Astrocyte (in vitro differentiated cells and primary cell): ENCODE measurements around the gene AWAT2. TPM values are rescaled to one million over a fixed set of nuclear protein-coding genes. Genes with fewer than 3 reads are reported as not detected.
A peak's percentile ranks its signal among the peaks of the same experiment; 100 is the strongest.

Source experiments
- DNase-seq: peaks from one replicate; pipeline ENCODE4 v3.0.0-alpha.2; 2010; ENCODE audit warnings: low read depth
- FAIRE-seq: peaks from 2 replicates; lab custom pipeline; 2011; peaks lifted over from hg19 to GRCh38; lab: Jason Lieb, UNC
- H2AFZ ChIP-seq: 2 replicates; pipeline ENCODE4 v1.6.0; 2012; ENCODE audit warnings: low read depth, low read length, inconsistent platforms
- H3K27ac ChIP-seq: 2 replicates; pipeline ENCODE4 v1.5.1; 2011; ENCODE audit warnings: low read depth, low read length, inconsistent platforms
- H3K27me3 ChIP-seq: 2 replicates; pipeline ENCODE4 v1.6.0; 2011; ENCODE audit warnings: low read length, inconsistent platforms; ENCODE audit not compliant: insufficient read depth
- H3K36me3 ChIP-seq: 2 replicates; pipeline ENCODE4 v1.5.1; 2011; ENCODE audit warnings: low read length, inconsistent platforms; ENCODE audit not compliant: insufficient read depth
- H3K4me1 ChIP-seq: 2 replicates; pipeline ENCODE4 v1.5.1; 2011; ENCODE audit warnings: low read length, inconsistent platforms; ENCODE audit not compliant: insufficient read depth
- H3K4me2 ChIP-seq: 2 replicates; pipeline ENCODE4 v1.6.0; 2012; ENCODE audit warnings: low read length, inconsistent platforms
- H3K4me3 ChIP-seq: 2 replicates; pipeline ENCODE4 v1.5.1; 2011; ENCODE audit warnings: low read depth, mild to moderate bottlenecking, low read length, inconsistent platforms; ENCODE audit not compliant: insufficient read depth
- H3K79me2 ChIP-seq: 2 replicates; pipeline ENCODE4 v1.6.0; 2012; ENCODE audit warnings: mild to moderate bottlenecking, low read length, inconsistent platforms; ENCODE audit not compliant: insufficient read depth
- H3K9ac ChIP-seq: 2 replicates; pipeline ENCODE4 v1.6.0; 2012; ENCODE audit warnings: mild to moderate bottlenecking, low read length, inconsistent platforms
- H3K9me3 ChIP-seq: 2 replicates; pipeline ENCODE4 v1.5.1; 2012; ENCODE audit warnings: low read depth, mild to moderate bottlenecking, low read length, inconsistent platforms; ENCODE audit not compliant: insufficient read depth
- H4K20me1 ChIP-seq: 2 replicates; pipeline ENCODE4 v1.6.0; 2012; ENCODE audit warnings: low read length, inconsistent platforms; ENCODE audit not compliant: insufficient read depth
- H3K27ac Mint-ChIP-seq: one replicate; pipeline ENCODE4 v1.8.0; 2021; ENCODE audit warnings: mild to moderate bottlenecking, mixed read lengths; ENCODE audit not compliant: unreplicated experiment
- H3K27me3 Mint-ChIP-seq: one replicate; pipeline ENCODE4 v1.8.0; 2021; ENCODE audit warnings: low read depth, mixed read lengths; ENCODE audit not compliant: unreplicated experiment
- H3K36me3 Mint-ChIP-seq: one replicate; pipeline ENCODE4 v1.8.0; 2021; ENCODE audit warnings: low read depth, mixed read lengths; ENCODE audit not compliant: unreplicated experiment
- H3K4me1 Mint-ChIP-seq: one replicate; pipeline ENCODE4 v1.8.0; 2021; ENCODE audit warnings: low read depth, mixed read lengths; ENCODE audit not compliant: unreplicated experiment
- H3K4me3 Mint-ChIP-seq: one replicate; pipeline ENCODE4 v1.8.0; 2021; ENCODE audit warnings: mild to moderate bottlenecking, moderate library complexity, mixed read lengths; ENCODE audit not compliant: unreplicated experiment
- H3K9me3 Mint-ChIP-seq: one replicate; pipeline ENCODE4 v1.8.0; 2021; ENCODE audit warnings: mild to moderate bottlenecking, mixed read lengths; ENCODE audit not compliant: unreplicated experiment
- EZH2 ChIP-seq: IDR thresholded peaks from 2 replicates; pipeline ENCODE4 v1.6.1; 2012; ENCODE audit warnings: mild to moderate bottlenecking, low read length, inconsistent platforms; ENCODE audit not compliant: insufficient read depth
- total RNA-seq: library from RNA; stranded (reverse); gene quantifications from 2 replicates; pipeline ENCODE4 v1.2.1, GENCODE V29; 2021
- TF ChIP-seq, protein P1 (sequence below): IDR thresholded peaks from 2 replicates; pipeline ENCODE4 v1.5.1; 2011; ENCODE audit warnings: low read depth, mild to moderate bottlenecking, inconsistent platforms, low read length, moderate library complexity; ENCODE audit not compliant: insufficient read depth

AWAT2 gene
- total RNA-seq, 1 donor from 2014 or later, result not detected

DNA sequence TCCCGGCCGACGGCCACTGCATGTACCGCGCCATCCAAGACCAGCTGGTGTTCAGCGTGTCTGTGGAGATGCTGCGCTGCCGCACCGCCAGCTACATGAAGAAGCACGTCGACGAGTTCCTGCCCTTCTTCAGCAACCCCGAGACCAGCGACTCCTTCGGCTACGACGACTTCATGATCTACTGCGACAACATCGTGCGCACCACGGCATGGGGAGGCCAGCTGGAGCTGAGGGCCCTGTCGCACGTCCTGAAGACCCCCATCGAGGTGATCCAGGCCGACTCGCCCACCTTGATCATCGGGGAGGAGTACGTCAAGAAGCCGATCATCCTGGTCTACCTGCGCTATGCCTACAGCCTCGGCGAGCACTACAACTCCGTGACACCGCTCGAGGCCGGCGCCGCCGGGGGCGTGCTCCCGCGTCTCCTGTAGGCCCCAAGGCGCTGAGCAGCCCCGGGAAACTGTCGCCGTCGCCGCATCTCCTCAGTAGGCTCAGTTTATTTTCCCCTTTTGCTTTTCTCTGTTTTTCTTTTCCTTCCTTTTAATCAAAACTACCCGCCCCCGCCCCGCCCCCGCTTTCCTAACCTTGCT lies 13.3 kb upstream of the AWAT2 start:
- no peak for FAIRE-seq
- H3K9me3 Mint-ChIP-seq, result no peaks in the 10 kb centered on the region

DNA sequence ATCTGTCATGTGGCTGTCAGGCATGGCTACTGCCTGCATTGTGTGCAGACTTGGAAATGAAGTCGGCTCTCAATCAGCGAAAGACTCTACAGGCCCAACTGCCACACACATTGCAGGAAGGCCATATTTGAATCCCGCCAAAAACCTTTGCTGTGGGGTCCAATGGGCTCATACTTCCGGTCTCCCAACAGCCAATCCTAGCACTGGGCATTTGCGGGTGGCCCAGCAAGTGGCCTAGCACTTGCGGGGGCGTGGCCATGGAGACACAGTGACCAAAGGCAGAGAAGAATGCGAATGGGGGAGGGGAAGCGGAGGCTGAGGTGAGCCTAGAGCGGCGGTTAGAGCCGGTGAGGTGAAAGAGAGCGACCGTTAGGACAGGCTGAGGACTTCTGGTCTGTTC lies 12.3 kb upstream of the AWAT2 start, which contains the start of gene OTUD6A:
OTUD6A (plus strand) TSS at position 382 of the 400 bp plus-strand sequence. CDS start 68 bp downstream, outside the sequence.
- no peaks in the 10 kb centered on the region for H3K36me3 Mint-ChIP-seq
- no peaks in the 10 kb centered on the region for H3K36me3 ChIP-seq
- no peak within 1 kb of the TSS for H3K4me3 ChIP-seq
- H4K20me1 ChIP-seq, result no peaks in the 10 kb centered on the region
- H3K27ac ChIP-seq, result no peak within 1 kb of the TSS
- TF ChIP-seq EZH2, result no peak
- TF ChIP-seq, protein P1, sequence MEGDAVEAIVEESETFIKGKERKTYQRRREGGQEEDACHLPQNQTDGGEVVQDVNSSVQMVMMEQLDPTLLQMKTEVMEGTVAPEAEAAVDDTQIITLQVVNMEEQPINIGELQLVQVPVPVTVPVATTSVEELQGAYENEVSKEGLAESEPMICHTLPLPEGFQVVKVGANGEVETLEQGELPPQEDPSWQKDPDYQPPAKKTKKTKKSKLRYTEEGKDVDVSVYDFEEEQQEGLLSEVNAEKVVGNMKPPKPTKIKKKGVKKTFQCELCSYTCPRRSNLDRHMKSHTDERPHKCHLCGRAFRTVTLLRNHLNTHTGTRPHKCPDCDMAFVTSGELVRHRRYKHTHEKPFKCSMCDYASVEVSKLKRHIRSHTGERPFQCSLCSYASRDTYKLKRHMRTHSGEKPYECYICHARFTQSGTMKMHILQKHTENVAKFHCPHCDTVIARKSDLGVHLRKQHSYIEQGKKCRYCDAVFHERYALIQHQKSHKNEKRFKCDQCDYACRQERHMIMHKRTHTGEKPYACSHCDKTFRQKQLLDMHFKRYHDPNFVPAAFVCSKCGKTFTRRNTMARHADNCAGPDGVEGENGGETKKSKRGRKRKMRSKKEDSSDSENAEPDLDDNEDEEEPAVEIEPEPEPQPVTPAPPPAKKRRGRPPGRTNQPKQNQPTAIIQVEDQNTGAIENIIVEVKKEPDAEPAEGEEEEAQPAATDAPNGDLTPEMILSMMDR, result no peak
- no peaks in the 10 kb centered on the region for H3K4me1 ChIP-seq
- H3K4me1 Mint-ChIP-seq, result no peaks in the 10 kb centered on the region
- H3K9me3 Mint-ChIP-seq, result no peaks in the 10 kb centered on the region
- H3K4me3 Mint-ChIP-seq, result no peak within 1 kb of the TSS
- no peaks in the 10 kb centered on the region for H3K79me2 ChIP-seq
- H3K27me3 ChIP-seq, result no peaks in the 10 kb centered on the region
- H3K9me3 ChIP-seq, result no peaks in the 10 kb centered on the region
- no peak within 1 kb of the TSS for H3K9ac ChIP-seq
- FAIRE-seq, result no peak
- no peak within 1 kb of the TSS for H3K4me2 ChIP-seq
- no peak within 1 kb of the TSS for H2AFZ ChIP-seq
- peaks cover 8% of the 10 kb centered on the region for H3K27me3 Mint-ChIP-seq
- H3K27ac Mint-ChIP-seq, result no peak within 1 kb of the TSS
- no peak for DNase-seq

More for the DNA sequence above, 13.3 kb upstream of the AWAT2 start:
- Mint-ChIP-seq H3K4me3 (no peak overlapping the region), H3K27me3 (peaks cover 8% of the 10 kb centered on the region), H3K4me1 (no peaks in the 10 kb centered on the region), H3K36me3 (no peaks in the 10 kb centered on the region), H3K27ac (no peak overlapping the region)
- Histone ChIP-seq H3K4me3 (no peak overlapping the region), H3K27ac (no peak overlapping the region), H3K9me3 (no peaks in the 10 kb centered on the region), H3K4me2 (no peak overlapping the region), H3K9ac (no peak overlapping the region), H3K36me3 (no peaks in the 10 kb centered on the region), H4K20me1 (no peaks in the 10 kb centered on the region), H2AFZ (no peak overlapping the region), H3K27me3 (no peaks in the 10 kb centered on the region), H3K79me2 (no peaks in the 10 kb centered on the region), H3K4me1 (no peaks in the 10 kb centered on the region)
- TF ChIP-seq, protein P1, result no peak
- no peak for TF ChIP-seq EZH2
- no peak for DNase-seq

DNA sequence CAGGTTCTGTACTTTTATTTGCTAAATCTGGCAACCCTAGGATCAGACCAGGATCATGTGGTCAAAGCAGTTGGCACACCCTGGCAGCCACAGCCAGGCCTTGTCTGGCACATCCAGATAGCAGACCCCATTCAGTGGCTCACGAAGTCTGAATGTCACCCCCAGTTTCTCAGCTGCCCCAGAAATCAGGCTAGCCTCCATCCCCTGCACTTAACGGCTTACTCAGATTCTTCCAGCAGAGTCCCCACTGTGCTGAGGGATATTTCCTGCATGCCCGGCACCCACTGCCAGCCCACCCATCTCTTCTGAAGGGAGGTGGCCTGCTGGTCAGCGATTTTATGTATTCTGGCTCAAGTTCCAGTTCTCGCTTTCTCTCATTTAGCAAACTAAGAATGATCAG lies 4.7 kb upstream of the AWAT2 start:
- DNase-seq, result no peak
- Histone ChIP-seq H3K9ac (no peak overlapping the region), H3K79me2 (no peaks in the 10 kb centered on the region), H3K27ac (no peak overlapping the region), H3K4me2 (no peak overlapping the region), H3K9me3 (no peaks in the 10 kb centered on the region), H3K4me3 (no peak overlapping the region), H3K4me1 (no peaks in the 10 kb centered on the region), H2AFZ (no peak overlapping the region), H3K36me3 (no peaks in the 10 kb centered on the region), H3K27me3 (no peaks in the 10 kb centered on the region), H4K20me1 (no peaks in the 10 kb centered on the region)
- no peaks in the 10 kb centered on the region for H3K36me3 Mint-ChIP-seq
- no peak for TF ChIP-seq EZH2
- TF ChIP-seq, protein P1, result no peak
- H3K4me1 Mint-ChIP-seq, result no peaks in the 10 kb centered on the region
- H3K4me3 Mint-ChIP-seq, result no peak overlapping the region
- FAIRE-seq, result peak; percentile 73
- peaks cover 5% of the 10 kb centered on the region for H3K27me3 Mint-ChIP-seq
- H3K9me3 Mint-ChIP-seq, result peaks cover 3% of the 10 kb centered on the region
- H3K27ac Mint-ChIP-seq, result no peak overlapping the region
